Measurements from ENCODE around the gene OR4D10. TPM values are rescaled to one million over a fixed set of nuclear protein-coding genes. Genes with fewer than 3 reads are reported as not detected.

Gene OR4D10
- total and polyA plus RNA-seq, 10 of the 15 experiments (the other 5 are each of a cell fraction or from before 2014, with no cell fraction given) = not detected

- H2AFZ ChIP-seq (ENCODE audit: control insufficient read depth, low read depth, low read length) = no peak overlapping the region; the same call in 1 of the 2 replicates
- no TSS peak for BruUV-seq (replicated peaks)
- CTCF ChIA-PET = no interaction called here
- no peak overlapping the region for H3K9ac ChIP-seq (ENCODE audit: control insufficient read depth, insufficient read depth, low read length)
- DNase-seq (ENCODE audit: low read depth, low spot score) = no peak
- intact Hi-C loops (cut with micrococcal nuclease; ENCODE audit: unreplicated experiment) (no loop called here), in situ Hi-C loops (cut with MboI) (no loop called here)
- 0% methylated on average over 1 of the region's 1 CpG for WGBS (ENCODE audit: insufficient coverage, insufficient replicate concordance, low lambda C conversion rate, missing lambda C conversion rate)
- peak; percentile 52 for FAIRE-seq
- no peaks in the 10 kb centered on the region for H3K79me2 ChIP-seq (ENCODE audit: control insufficient read depth, insufficient read depth, low read length)
- H3K4me2 ChIP-seq (ENCODE audit: control insufficient read depth, insufficient read depth) = peak overlapping the region; percentile 47
- H4K20me1 ChIP-seq (ENCODE audit: control insufficient read depth, insufficient read depth) = no peaks in the 10 kb centered on the region
- H3K27me3 ChIP-seq (replicated peaks in 1 of 2; ENCODE audit: control insufficient read depth in 2 of 2, insufficient read depth in 2 of 2, low read length in 1 of 2) = no peaks in the 10 kb centered on the region; a peak in 1 of 4 replicates
- H3K36me3 ChIP-seq (ENCODE audit: control insufficient read depth in 2 of 2, insufficient read depth in 2 of 2, low read length in 1 of 2) = no peaks in the 10 kb centered on the region
- POLR2A ChIA-PET = no interaction called here
- SMC1A ChIA-PET (ENCODE audit: uncharacterized antibody, unreplicated experiment) = no interaction called here
- peak overlapping the region; percentile 66 for H3K27ac ChIP-seq (ENCODE audit: control insufficient read depth, insufficient read depth)
- H3K9me3 ChIP-seq (replicated peaks; ENCODE audit: control insufficient read depth, insufficient read depth, low read length) = peaks cover 1% of the 10 kb centered on the region; the same call in 1 of the 3 replicates
- ATAC-seq = peak; percentile 60
- RAD21 ChIA-PET (ENCODE audit: unreplicated experiment) = no interaction called here
- no peak overlapping the region for H3K4me3 ChIP-seq
- peaks cover 13% of the 10 kb centered on the region for H3K4me1 ChIP-seq (ENCODE audit: control insufficient read depth, insufficient read depth, low read length)
- TF ChIP-seq JUNB (IDR thresholded peaks at IDR 0.05) (peak; percentile 81), ZNF592 (IDR thresholded peaks at IDR 0.05) (no peak), RUNX3 (IDR thresholded peaks at IDR 0.05; ENCODE audit: low read length) (peak; percentile 92), BCL3 (IDR thresholded peaks at IDR 0.05; ENCODE audit: borderline replicate concordance, insufficient read depth, low read depth, low read length, poor library complexity, severe bottlenecking) (peak; percentile 27), GABPA (IDR thresholded peaks at IDR 0.05; ENCODE audit: low read depth) (0 out of 2 replicates have a peak, but pooled peaks have one; percentile 21), MEF2A (IDR thresholded peaks at IDR 0.05; ENCODE audit: insufficient read depth, low read depth, low read length) (peak; percentile 77; the same call in 1 of the 2 replicates), IRF4 (IDR thresholded peaks at IDR 0.05; ENCODE audit: low read depth, low read length) (0 out of 2 replicates have a peak, but pooled peaks have one; percentile 21), NFIC (IDR thresholded peaks at IDR 0.05; ENCODE audit: low read depth, low read length) (peak; percentile 70), ZNF274 (IDR thresholded peaks at IDR 0.05; ENCODE audit: insufficient read depth, insufficient read length) (no peak), ATF2 (IDR thresholded peaks at IDR 0.05; ENCODE audit: low read length) (peak; percentile 70), MXI1 (IDR thresholded peaks at IDR 0.05; ENCODE audit: low read depth, low read length) (no peak), FOXM1 (IDR thresholded peaks at IDR 0.05; ENCODE audit: low read depth, low read length) (0 out of 2 replicates have a peak, but pooled peaks have one; percentile 25)
Measured at GRCh38 chr11:59501931-59502330, 28.8 kb downstream of the OR4D10 start.
